Pancreas (tissue), 10 donors: ENCODE results near the gene CIRBP. TPM values are rescaled to one million over a fixed set of nuclear protein-coding genes. Genes with fewer than 3 reads are reported as not detected.

Experiments
- ATAC-seq, 4 donors: fragments of 200-7000 bp; cut with Tn5 transposase; one replicate each; pipeline versions ENCODE4 v1.8.0 to v1.9.1; 2020; ENCODE audit warnings: mild to moderate bottlenecking in 4 of 4, moderate library complexity in 4 of 4
- DNase-seq, 6 donors: peaks; one replicate each; pipeline ENCODE4 v3.0.0-alpha.2; 2020
- FAIRE-seq: peaks from 2 replicates; lab custom pipeline; 2012; peaks lifted over from hg19 to GRCh38; lab: Jason Lieb, UNC
- H3K27ac ChIP-seq, 4 donors: fragments of 200-600 bp; sonication (generic); 1 replicate in 3 of 4; 2 replicates in 1 of 4; pipeline versions ENCODE4 v1.5.0 to v1.8.0; 2020
- H3K27me3 ChIP-seq, 4 donors: fragments of 200-600 bp; one replicate each; pipeline ENCODE4 v1.8.0; 2021
- H3K36me3 ChIP-seq, 3 donors: fragments of 200-600 bp; sonication (generic) in 1 of 3; one replicate each; pipeline versions ENCODE4 v1.5.0 to v1.8.0; 2020 to 2021
- H3K4me1 ChIP-seq, 3 donors: fragments of 200-600 bp; one replicate each; pipeline ENCODE4 v1.8.0; 2021
- H3K4me3 ChIP-seq, 4 donors: fragments of 200-600 bp; sonication (generic) in 2 of 4; one replicate each; pipeline versions ENCODE4 v1.5.0 to v1.8.0; 2020 to 2021
- H3K9me3 ChIP-seq, 4 donors: fragments of 200-600 bp; one replicate each; pipeline ENCODE4 v1.8.0; 2021
- CTCF ChIP-seq, 4 donors: fragments of 200-600 bp; sonication (generic) in 3 of 4; IDR thresholded peaks; one replicate each; pipeline versions ENCODE4 v1.5.0 to v1.8.0; 2021; ENCODE audit warnings: antibody characterized with exemption in 4 of 4
- WGBS, 2 donors: extraction: QIAGEN DNeasy Blood & Tissue Kit; methylation state at CpG; one replicate each; pipeline ENCODE4 v1.1.7; 2013; 5-methylcytosine and 5-hydroxymethylcytosine counted together
- intact Hi-C, 3 donors: fragments of 100-400 bp; cut with DNase I; formaldehyde crosslinking; loops; one replicate each; pipeline versions ENCODE4 v1.11.1 to v1.14.2; 2022
- polyA plus RNA-seq, 2 donors: library from polyadenylated mRNA; stranded (reverse); fragments of 200-250 nt; gene quantifications; one replicate each; pipeline ENCODE4 v1.2.3, GENCODE V29; 2013
- total RNA-seq, 6 donors: library from RNA; stranded (reverse); fragmentation: NEBNext Ultra II Directional in 4 of 6; extraction: Animal tissue kit (Norgen Biotek cat#: 25700) in 4 of 6; gene quantifications; one replicate each; pipeline versions ENCODE4 v1.2.1 to v1.2.4, GENCODE V29; 2021 to 2023
- donor health status: healthy with polysubstance abuse.
- donor health status: DM: no; HTN: no; CAD: no; lungs with moderate emphysema.
- donor health status: DM: no; HTN: no; CAD: no.
- donor health status: control.
- donor health status: control.
- donor health status: Bipolar disorder and iron deficiency.
- donor health status: DM: yes; HTN: yes; CAD: no.
- donor health status: DM: no; HTN: no; CAD: no.
- donor health status: DM: no; HTN: no; CAD: no.
- donor health status: DM: yes; HTN: yes; CAD: no.

CIRBP gene
- total and polyA plus RNA-seq, 8 donors = 232 to 1,009 (median 539) TPM

- DNase-seq (peak in 2 of 6 donors; percentile 54 to 86), ATAC-seq (peak in 1 of 4 donors; percentile 1), FAIRE-seq (no peak)
- peak overlapping the region; percentile 51 to 96 (median 76) for H3K4me3 ChIP-seq
- intact Hi-C loops = no loop called here
- peaks cover 36 to 41% (median 39%) of the 10 kb centered on the region in 3 donors for H3K4me1 ChIP-seq
- TF ChIP-seq CTCF (IDR thresholded peaks at IDR 0.05) = no peak
- 57 to 59% methylated on average over 8 of the region's 8 CpGs for WGBS, 2 donors
- no peaks in the 10 kb centered on the region for H3K27me3 ChIP-seq
- no peaks in the 10 kb centered on the region for H3K36me3 ChIP-seq
- H3K27ac ChIP-seq = peak overlapping the region; percentile 95 to 97 (median 96)
- no peaks in the 10 kb centered on the region for H3K9me3 ChIP-seq
Measured at GRCh38 chr19:1247748-1248138, 21.4 kb upstream of the CIRBP start.

DNA sequence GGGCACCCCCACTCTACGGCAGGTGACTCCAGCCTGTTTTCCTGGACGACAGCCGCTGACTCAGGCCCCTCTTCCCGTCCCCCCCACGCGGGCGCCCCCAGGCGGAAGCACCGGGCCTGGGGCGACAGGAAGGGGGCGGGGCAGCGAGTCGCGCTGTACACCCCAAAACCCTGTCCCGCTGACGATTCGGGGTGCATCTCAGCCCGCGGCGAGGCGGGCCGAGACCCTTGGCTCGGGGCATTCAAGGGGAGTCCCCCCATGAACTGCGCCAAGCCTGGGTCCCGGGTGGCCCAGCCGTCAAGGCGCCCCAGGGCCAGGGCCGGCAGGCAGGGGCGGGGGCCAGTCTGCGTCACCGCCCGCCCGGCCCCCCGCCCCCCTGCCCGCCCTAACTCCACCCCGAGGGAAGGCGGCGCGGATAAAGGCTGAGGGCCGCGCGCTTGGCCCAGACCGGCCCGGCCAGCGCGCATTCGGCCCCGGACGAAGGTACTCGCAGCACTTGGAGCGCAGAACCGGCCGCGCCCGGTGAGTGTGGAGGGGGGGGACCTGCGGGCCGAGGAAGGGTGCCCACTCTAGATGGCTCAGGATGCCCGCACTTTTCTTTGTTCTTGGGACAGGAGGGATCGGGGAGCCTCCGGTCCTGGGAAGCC lies 20.9 kb upstream of the CIRBP start, which contains the start of gene MIDN:
TSS of gene MIDN (plus strand) at position 445 of the 647 bp plus-strand sequence. CDS start 1,714 bp downstream, outside the sequence.
- intact Hi-C loops = no loop called here
- WGBS, 2 donors = 1% methylated on average over 33 to 60 of the region's 60 CpGs
- peak; percentile 19 to 39 (median 32) for ATAC-seq
- FAIRE-seq = no peak
- no peaks in the 10 kb centered on the region for H3K27me3 ChIP-seq
- peak within 1 kb of the TSS; percentile 95 to 97 (median 96) for H3K27ac ChIP-seq
- TF ChIP-seq CTCF (IDR thresholded peaks at IDR 0.05) = no peak
- DNase-seq = peak in 5 of 6 donors; percentile 85 to 93 (median 88)
- H3K4me3 ChIP-seq = peak within 1 kb of the TSS; percentile 51 to 96 (median 76)
- H3K36me3 ChIP-seq = no peaks in the 10 kb centered on the region
- no peaks in the 10 kb centered on the region for H3K9me3 ChIP-seq
- peaks cover 33 to 36% (median 34%) of the 10 kb centered on the region in 3 donors for H3K4me1 ChIP-seq

- Histone ChIP-seq H3K27ac (peak overlapping the region; percentile 95 to 97 (median 96)), H3K36me3 (peaks cover 0 to 1% (median under 1%) of the 10 kb centered on the region in 3 donors), H3K9me3 (no peaks in the 10 kb centered on the region), H3K4me1 (peaks cover 33 to 37% (median 33%) of the 10 kb centered on the region in 3 donors), H3K27me3 (no peaks in the 10 kb centered on the region), H3K4me3 (peak overlapping the region; percentile 51 to 96 (median 76))
- peak; percentile 52 to 72 (median 66) for TF ChIP-seq CTCF (IDR thresholded peaks at IDR 0.05)
- intact Hi-C loops = no loop called here
- peak in 5 of 6 donors; percentile 82 to 91 (median 85) for DNase-seq
- 1 to 2% methylated on average over 26 to 74 of the region's 74 CpGs for WGBS, 2 donors
- FAIRE-seq = no peak
- peak; percentile 3 to 10 (median 7) for ATAC-seq
Measured at GRCh38 chr19:1248786-1249297, 20.3 kb upstream of the CIRBP start.

DNA sequence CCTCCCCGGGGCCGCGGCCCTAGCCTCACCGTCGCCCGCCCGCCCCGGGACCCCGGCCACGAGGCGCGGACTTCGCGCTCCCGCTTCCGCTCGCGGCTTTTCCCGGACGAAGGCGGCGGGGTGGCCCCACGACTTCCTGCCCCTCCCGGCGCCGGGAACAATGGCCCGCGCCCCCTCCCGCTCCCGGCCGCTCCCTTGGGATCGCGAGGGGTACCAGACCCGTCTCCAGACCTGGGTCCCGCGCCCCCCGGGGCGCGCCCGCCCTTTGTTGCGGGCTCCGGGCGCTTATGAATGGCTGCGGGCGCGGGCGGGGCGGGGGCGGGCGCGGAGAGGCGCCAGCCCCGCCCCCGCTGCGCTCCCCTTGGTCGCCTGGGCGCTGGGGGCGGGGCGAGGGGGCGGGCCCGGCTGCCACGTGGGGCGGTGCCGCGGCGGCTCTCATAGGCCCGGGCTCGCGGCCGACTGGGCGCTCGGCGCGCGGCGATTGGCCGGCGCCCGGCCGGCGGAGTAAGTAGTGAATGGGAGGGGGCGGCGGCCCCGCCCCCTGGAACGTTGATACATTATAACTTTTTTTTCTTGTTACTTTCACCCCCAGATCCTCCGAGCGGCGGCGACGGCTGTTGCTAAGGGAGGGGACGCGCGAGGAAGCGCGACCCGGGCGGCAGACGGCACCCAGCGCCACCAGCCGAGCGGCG lies 19.7 kb upstream of the CIRBP start:
- no peak for FAIRE-seq
- 0 to 1% methylated on average over 27 to 102 of the region's 102 CpGs for WGBS, 2 donors

More for the DNA sequence above, 19.7 kb upstream of the CIRBP start:
- Histone ChIP-seq H3K4me1 (peaks cover 30 to 39% (median 35%) of the 10 kb centered on the region in 3 donors), H3K36me3 (peaks cover 0 to 7% (median 7%) of the 10 kb centered on the region in 3 donors), H3K9me3 (no peaks in the 10 kb centered on the region), H3K4me3 (peak overlapping the region; percentile 84 to 96 (median 90)), H3K27ac (peak overlapping the region; percentile 97 to 99 (median 98)), H3K27me3 (no peaks in the 10 kb centered on the region)
- no peak for TF ChIP-seq CTCF (IDR thresholded peaks at IDR 0.05)
- DNase-seq = peak; percentile 91 to 97 (median 96)
- intact Hi-C loops = no loop called here
- ATAC-seq = peak; percentile 9 to 51 (median 23)
